Endothelial cell of umbilical vein (primary cell): ENCODE results near the gene ZNF281. TPM values are rescaled to one million over a fixed set of nuclear protein-coding genes. Genes with fewer than 3 reads are reported as not detected.

Experiments used
- Bru-seq: library from RNA; stranded (reverse); fragments of 400-500 nt; gene quantifications from one replicate; lab custom pipeline; 2021; lab: Mats Ljungman, UMichigan
- BruChase-seq, 2 experiments: library from RNA; stranded (reverse); fragments of 400-500 nt; gene quantifications; one replicate each; lab custom pipeline; 2021; lab: Mats Ljungman, UMichigan
- BruUV-seq: library from RNA; stranded (reverse); fragments of 400-500 nt; replicated peaks from 2 replicates; lab custom pipeline; 2021; lab: Mats Ljungman, UMichigan
- CTCF ChIA-PET: fragments of 300-600, 350-600 bp; sonication (Branson Sonifier 250); formaldehyde crosslinking; loops from one replicate; lab custom pipeline; 2021; ENCODE audit warnings: antibody characterized with exemption, inconsistent platforms; lab: Charles Lee
- POLR2A ChIA-PET: fragments of 300-600, 350-600 bp; sonication (Branson Sonifier 250); formaldehyde crosslinking; loops from one replicate; lab custom pipeline; 2021; ENCODE audit warnings: antibody characterized with exemption, inconsistent platforms; lab: Charles Lee
- DNase-seq: peaks from one replicate; pipeline ENCODE4 v3.0.0-alpha.2; 2011; ENCODE audit warnings: low read depth, low spot score
- FAIRE-seq: peaks from 2 replicates; lab custom pipeline; 2011; peaks lifted over from hg19 to GRCh38; lab: Jason Lieb, UNC
- H2AFZ ChIP-seq: 2 replicates; pipeline ENCODE4 v1.6.0; 2012; ENCODE audit warnings: low read depth, low read length, control low read depth, inconsistent platforms
- H3K27ac ChIP-seq: 2 replicates; pipeline ENCODE4 v1.5.1; 2011; ENCODE audit warnings: low read depth, mild to moderate bottlenecking, control low read depth, low read length, moderate library complexity; ENCODE audit not compliant: insufficient read depth
- H3K27me3 ChIP-seq, 2 experiments: 2 replicates each; pipeline versions ENCODE4 v1.6.0 to v1.6.1; 2011; ENCODE audit warnings: low read length in 2 of 2, mixed read lengths in 1 of 2; ENCODE audit not compliant: control insufficient read depth in 2 of 2, insufficient read depth in 2 of 2
- H3K36me3 ChIP-seq, 2 experiments: 2 replicates in 1 of 2; 3 replicates in 1 of 2; pipeline ENCODE4 v1.5.1; 2011; ENCODE audit warnings: low read length in 2 of 2, mild to moderate bottlenecking in 1 of 2, moderate library complexity in 1 of 2; ENCODE audit not compliant: control insufficient read depth in 2 of 2, insufficient read depth in 2 of 2; ENCODE audit errors: extremely low read depth in 1 of 2
- H3K4me1 ChIP-seq: 3 replicates; pipeline ENCODE4 v1.5.1; 2011; ENCODE audit warnings: mild to moderate bottlenecking, low read length; ENCODE audit not compliant: control insufficient read depth, insufficient read depth; ENCODE audit errors: extremely low read depth
- H3K4me2 ChIP-seq: 2 replicates; pipeline ENCODE4 v1.6.1; 2011; ENCODE audit warnings: low read length, control low read depth, mixed read lengths; ENCODE audit not compliant: insufficient read depth
- H3K4me3 ChIP-seq, 3 experiments: fragments of 200-600 bp in 1 of 3; sonication (generic), shearing (Covaris generic) in 1 of 3; replicated peaks in 1 of 3; 2 replicates each; pipeline ENCODE4 v1.5.1; 2011 to 2016; ENCODE audit warnings: control low read depth in 3 of 3, low read length in 3 of 3, mild to moderate bottlenecking in 2 of 3, inconsistent platforms in 1 of 3, low read depth in 1 of 3, moderate library complexity in 1 of 3; ENCODE audit not compliant: insufficient read depth in 1 of 3
- H3K79me2 ChIP-seq: 2 replicates; pipeline ENCODE4 v1.6.0; 2012; ENCODE audit warnings: low read length, inconsistent platforms; ENCODE audit not compliant: control insufficient read depth, insufficient read depth
- H3K9ac ChIP-seq: replicated peaks from 2 replicates; pipeline ENCODE3; 2011; ENCODE audit warnings: low read length, control low read depth; ENCODE audit not compliant: insufficient read depth; ENCODE audit errors: extremely low read depth
- H3K9me1 ChIP-seq: replicated peaks from 3 replicates; pipeline ENCODE4 v1.6.0; 2011; ENCODE audit warnings: mild to moderate bottlenecking, low read length; ENCODE audit not compliant: control insufficient read depth, insufficient read depth; ENCODE audit errors: extremely low read depth
- H3K9me3 ChIP-seq: replicated peaks from 2 replicates; pipeline ENCODE4 v1.5.1; 2012; ENCODE audit warnings: low read length, inconsistent platforms; ENCODE audit not compliant: control insufficient read depth, insufficient read depth
- H4K20me1 ChIP-seq: replicated peaks from 2 replicates; pipeline ENCODE3; 2011; ENCODE audit warnings: mild to moderate bottlenecking, low read length; ENCODE audit not compliant: control insufficient read depth, insufficient read depth; ENCODE audit errors: extremely low read depth
- FOS ChIP-seq: IDR thresholded peaks from 2 replicates; pipeline ENCODE4 v1.6.1; 2011; ENCODE audit warnings: mild to moderate bottlenecking, low read length, moderate library complexity, borderline replicate concordance; ENCODE audit not compliant: insufficient read depth
- GATA2 ChIP-seq: IDR thresholded peaks from 2 replicates; pipeline ENCODE4 v1.7.0; 2011; ENCODE audit warnings: low read depth, mild to moderate bottlenecking, moderate library complexity, mixed read lengths, low read length; ENCODE audit not compliant: insufficient read length, insufficient read depth
- JUN ChIP-seq: IDR thresholded peaks from 2 replicates; pipeline ENCODE4 v1.6.1; 2011; ENCODE audit warnings: borderline replicate concordance, low read depth; ENCODE audit not compliant: insufficient read length, insufficient read depth
- MAX ChIP-seq: IDR thresholded peaks from 2 replicates; pipeline ENCODE4 v1.6.1; 2011; ENCODE audit not compliant: insufficient read depth, insufficient read length
- POLR2A ChIP-seq: IDR thresholded peaks from 2 replicates; pipeline ENCODE4 v1.6.1; 2012; ENCODE audit warnings: low read depth, mild to moderate bottlenecking, control low read depth, low read length
- POLR2AphosphoS5 ChIP-seq: IDR thresholded peaks from 2 replicates; pipeline ENCODE4 v1.6.1; 2012; ENCODE audit warnings: low read depth, mild to moderate bottlenecking, control low read depth, low read length, moderate library complexity; ENCODE audit not compliant: insufficient read depth
- dilution Hi-C: fragments of 300-500 bp; cut with MboI; formaldehyde crosslinking; loops from one replicate; pipeline ENCODE4 v1.15.0; 2019; ENCODE audit warnings: low sequenced_read_pairs; ENCODE audit not compliant: extremely low pct_ligation_motif_present
- intact Hi-C: fragments of 100-400 bp; cut with micrococcal nuclease; formaldehyde crosslinking; loops from one replicate; pipeline ENCODE4 v1.10.0; 2022
- long read RNA-seq: library from polyadenylated mRNA; stranded (forward); transcript quantifications from one replicate; pipeline ENCODE4 v2.0.0, GENCODE V29; 2021
- polyA minus RNA-seq, 3 experiments: library from RNA; depleted of rRNA, polyadenylated mRNA; stranded (reverse); fragments of >200 nt; gene quantifications; 1 replicate in 1 of 3; 2 replicates in 2 of 3; pipeline ENCODE4 v1.2.3, GENCODE V29; 2011
- polyA plus RNA-seq, 4 experiments: library from polyadenylated mRNA; depleted of rRNA in 3 of 4; stranded (reverse) in 3 of 4; unstranded in 1 of 4; fragments of >200 nt; gene quantifications; 2 replicates each; pipeline versions ENCODE4 v1.2.1 to v1.2.3, GENCODE V29; 2011 to 2012; ENCODE audit warnings: missing spikeins in 1 of 4
- total RNA-seq: library from RNA; stranded (reverse); gene quantifications from 2 replicates; pipeline ENCODE4 v1.2.3, GENCODE V29; 2021
- TF ChIP-seq, protein P1 (sequence below), 2 donors: IDR thresholded peaks; 1 replicate in 1 of 2; 2 replicates in 1 of 2; pipeline ENCODE4 v1.5.1; 2011; ENCODE audit warnings: low read length in 2 of 2, mild to moderate bottlenecking in 2 of 2, moderate library complexity in 2 of 2, control low read depth in 1 of 2, inconsistent platforms in 1 of 2, low read depth in 1 of 2; ENCODE audit not compliant: insufficient read depth in 1 of 2; ENCODE audit errors: extremely low read depth in 1 of 2

The ZNF281 gene, protein sequence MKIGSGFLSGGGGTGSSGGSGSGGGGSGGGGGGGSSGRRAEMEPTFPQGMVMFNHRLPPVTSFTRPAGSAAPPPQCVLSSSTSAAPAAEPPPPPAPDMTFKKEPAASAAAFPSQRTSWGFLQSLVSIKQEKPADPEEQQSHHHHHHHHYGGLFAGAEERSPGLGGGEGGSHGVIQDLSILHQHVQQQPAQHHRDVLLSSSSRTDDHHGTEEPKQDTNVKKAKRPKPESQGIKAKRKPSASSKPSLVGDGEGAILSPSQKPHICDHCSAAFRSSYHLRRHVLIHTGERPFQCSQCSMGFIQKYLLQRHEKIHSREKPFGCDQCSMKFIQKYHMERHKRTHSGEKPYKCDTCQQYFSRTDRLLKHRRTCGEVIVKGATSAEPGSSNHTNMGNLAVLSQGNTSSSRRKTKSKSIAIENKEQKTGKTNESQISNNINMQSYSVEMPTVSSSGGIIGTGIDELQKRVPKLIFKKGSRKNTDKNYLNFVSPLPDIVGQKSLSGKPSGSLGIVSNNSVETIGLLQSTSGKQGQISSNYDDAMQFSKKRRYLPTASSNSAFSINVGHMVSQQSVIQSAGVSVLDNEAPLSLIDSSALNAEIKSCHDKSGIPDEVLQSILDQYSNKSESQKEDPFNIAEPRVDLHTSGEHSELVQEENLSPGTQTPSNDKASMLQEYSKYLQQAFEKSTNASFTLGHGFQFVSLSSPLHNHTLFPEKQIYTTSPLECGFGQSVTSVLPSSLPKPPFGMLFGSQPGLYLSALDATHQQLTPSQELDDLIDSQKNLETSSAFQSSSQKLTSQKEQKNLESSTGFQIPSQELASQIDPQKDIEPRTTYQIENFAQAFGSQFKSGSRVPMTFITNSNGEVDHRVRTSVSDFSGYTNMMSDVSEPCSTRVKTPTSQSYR
- total RNA-seq, result 22.3 and 23.2 TPM in 2 replicates
- 3.8 and 5.2 TPM in 2 replicates for polyA plus RNA-seq
- 4.5 and 4.7 TPM in 2 replicates for polyA plus RNA-seq (2011; cell fraction: cytosol; rRNA removed)
- polyA plus RNA-seq (2011; cell fraction: nucleus; rRNA removed), result 9.0 and 10.6 TPM in 2 replicates
- polyA plus RNA-seq (2012), result 9.9 and 11.0 TPM in 2 replicates
- polyA minus RNA-seq, result 13.4 and 14.6 TPM in 2 replicates
- polyA minus RNA-seq (2011; cell fraction: cytosol; rRNA and poly(A)+ RNA removed), result 9.5 TPM
- polyA minus RNA-seq (2011; cell fraction: nucleus; rRNA and poly(A)+ RNA removed), result 16.6 and 22.8 TPM in 2 replicates
- percentile 95 among the genes with signal in this experiment for Bru-seq, nascent RNA
- BruChase-seq, experiment 1, labeled RNA remaining after a 6-hour chase, result percentile 75 among the genes with signal in this experiment
- BruChase-seq, experiment 2, labeled RNA remaining after a 2-hour chase, result percentile 98 among the genes with signal in this experiment
- long read RNA-seq, full-length matches to known transcripts, result 24 of 33 reads
- long read RNA-seq, partial matches to known transcripts, result 0 of 33 reads
- long read RNA-seq, other reads (novel, unspliced or antisense), result 9 of 33 reads

GRCh38 chr1:200409761-200410565 lies at the start of gene ZNF281:
ZNF281 (minus strand) TSS chr1:200410036; CDS start chr1:200409705, 331 bp downstream.
- FAIRE-seq (peak; percentile 61), DNase-seq (peak; percentile 95)
- TF ChIP-seq, protein P1, sequence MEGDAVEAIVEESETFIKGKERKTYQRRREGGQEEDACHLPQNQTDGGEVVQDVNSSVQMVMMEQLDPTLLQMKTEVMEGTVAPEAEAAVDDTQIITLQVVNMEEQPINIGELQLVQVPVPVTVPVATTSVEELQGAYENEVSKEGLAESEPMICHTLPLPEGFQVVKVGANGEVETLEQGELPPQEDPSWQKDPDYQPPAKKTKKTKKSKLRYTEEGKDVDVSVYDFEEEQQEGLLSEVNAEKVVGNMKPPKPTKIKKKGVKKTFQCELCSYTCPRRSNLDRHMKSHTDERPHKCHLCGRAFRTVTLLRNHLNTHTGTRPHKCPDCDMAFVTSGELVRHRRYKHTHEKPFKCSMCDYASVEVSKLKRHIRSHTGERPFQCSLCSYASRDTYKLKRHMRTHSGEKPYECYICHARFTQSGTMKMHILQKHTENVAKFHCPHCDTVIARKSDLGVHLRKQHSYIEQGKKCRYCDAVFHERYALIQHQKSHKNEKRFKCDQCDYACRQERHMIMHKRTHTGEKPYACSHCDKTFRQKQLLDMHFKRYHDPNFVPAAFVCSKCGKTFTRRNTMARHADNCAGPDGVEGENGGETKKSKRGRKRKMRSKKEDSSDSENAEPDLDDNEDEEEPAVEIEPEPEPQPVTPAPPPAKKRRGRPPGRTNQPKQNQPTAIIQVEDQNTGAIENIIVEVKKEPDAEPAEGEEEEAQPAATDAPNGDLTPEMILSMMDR (IDR thresholded peaks at IDR 0.05; ENCODE audit: extremely low read depth in 1 of 2, insufficient read depth in 1 of 2, low read depth in 1 of 2, low read length in 2 of 2), result no peak
- TF ChIP-seq JUN (no peak), POLR2A (peak; percentile 68), MAX (no peak), FOS (no peak), GATA2 (no peak), POLR2AphosphoS5 (peak; percentile 47)
- Histone ChIP-seq H3K9me3 (no peaks in the 10 kb centered on the region), H3K4me1 (peaks cover 39% of the 10 kb centered on the region), H3K4me3 (peak within 1 kb of the TSS; percentile 87 to 98 (median 95)), H3K27ac (peak within 1 kb of the TSS; percentile 86), H4K20me1 (peaks cover 13% of the 10 kb centered on the region), H3K27me3 (no peaks in the 10 kb centered on the region), H3K36me3 (peaks cover 2 to 18% of the 10 kb centered on the region in 2 experiments), H3K9me1 (no peaks in the 10 kb centered on the region), H3K4me2 (peak within 1 kb of the TSS; percentile 97), H3K79me2 (peaks cover 48% of the 10 kb centered on the region), H2AFZ (peak within 1 kb of the TSS; percentile 100), H3K9ac (peak within 1 kb of the TSS; percentile 98)
- ChIA-PET CTCF (interaction anchor here (1.0 to 1.4 kb wide), 4 partner anchors 12 to 80 kb away, joined by 3 to 7 read pairs (median 4); no protein-coding TSS in a partner anchor), POLR2A (no interaction called here)
- dilution Hi-C loops, result no loop called here
- intact Hi-C loops, result loop anchor here (1.0 to 5.0 kb wide), 4 partner anchors 73 to 373 kb away; no protein-coding TSS in a partner anchor
- BruUV-seq, result no TSS peak
